HFFc6 (cell line): ENCODE measurements around the gene AMPD2. TPM values are rescaled to one million over a fixed set of nuclear protein-coding genes. Genes with fewer than 3 reads are reported as not detected.
"Not testable (repeated sequence)": the region's sequence is repeated elsewhere in the genome, so short reads cannot be mapped to it uniquely, and the experiment has no call there.

ENCODE experiments used
- DNase-seq: peaks from one replicate; pipeline ENCODE4 v3.0.0-alpha.2; 2018
- H3K27ac Mint-ChIP-seq: 2 replicates; pipeline ENCODE4 v1.8.0; 2020; ENCODE audit warnings: mild to moderate bottlenecking, mixed read lengths
- H3K27me3 Mint-ChIP-seq: 2 replicates; pipeline ENCODE4 v1.8.0; 2021; ENCODE audit warnings: mild to moderate bottlenecking, moderate library complexity, mixed read lengths; ENCODE audit not compliant: insufficient read depth
- H3K36me3 Mint-ChIP-seq: 2 replicates; pipeline ENCODE4 v1.8.0; 2021; ENCODE audit warnings: low read depth, mixed read lengths
- H3K4me1 Mint-ChIP-seq: 2 replicates; pipeline ENCODE4 v1.8.0; 2020; ENCODE audit warnings: low read depth, mixed read lengths
- H3K4me3 Mint-ChIP-seq: 2 replicates; pipeline ENCODE4 v1.8.0; 2020; ENCODE audit warnings: mild to moderate bottlenecking, moderate library complexity, mixed read lengths
- H3K9me3 Mint-ChIP-seq: 2 replicates; pipeline ENCODE4 v1.8.0; 2020; ENCODE audit warnings: mild to moderate bottlenecking, mixed read lengths
- total RNA-seq, 6 experiments: library from RNA; stranded (reverse); fragmentation: NEBNext Ultra II Directional; extraction: Animal tissue kit (Norgen Biotek cat#: 25700); gene quantifications; 2 replicates in 1 of 6; 3 replicates in 5 of 6; pipeline ENCODE4 v1.2.3, GENCODE V29; 2021
- TF ChIP-seq, protein P1 (sequence below): fragments of 200-600 bp; sonication (generic); IDR thresholded peaks from 2 replicates; pipeline ENCODE4 v1.5.0; 2021; ENCODE audit warnings: antibody characterized with exemption, mild to moderate bottlenecking

AMPD2 gene
- total RNA-seq, 6 experiments from 2014 or later, result 127 to 172 (median 139) TPM

DNA sequence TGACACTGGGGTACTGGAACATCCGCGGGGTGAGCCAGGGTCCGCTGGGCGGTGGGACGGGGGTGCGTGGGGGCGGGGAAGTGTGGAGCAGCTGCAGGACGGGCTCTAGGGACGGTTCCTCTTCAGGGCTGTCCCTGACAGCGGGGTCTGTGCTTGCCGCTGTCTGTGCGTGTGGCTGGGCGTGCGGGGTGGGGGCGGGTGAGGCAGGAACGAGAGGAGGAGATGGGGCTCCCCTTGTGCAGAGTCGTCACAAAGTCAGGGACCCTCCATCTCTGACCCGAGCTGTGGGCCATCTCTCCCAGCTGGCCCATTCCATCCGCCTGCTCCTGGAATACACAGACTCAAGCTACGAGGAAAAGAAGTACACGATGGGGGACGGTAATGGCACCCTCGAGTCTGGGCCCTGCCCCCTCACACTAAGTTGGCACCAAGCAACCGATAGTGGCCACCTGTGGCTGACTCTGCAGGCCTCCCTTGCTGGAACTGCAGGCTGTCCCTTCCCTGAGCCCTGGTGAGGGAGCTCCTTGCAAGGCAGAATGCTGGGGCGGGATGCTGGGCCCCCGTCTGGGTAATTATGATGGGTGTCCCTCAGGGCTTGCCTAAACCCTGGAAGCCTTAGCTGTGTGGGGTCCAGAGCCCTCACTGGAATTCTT, 48.6 kb downstream of the AMPD2 start:
- H3K4me1 Mint-ChIP-seq, result peaks cover 25% of the 10 kb centered on the region
- DNase-seq, result no peak
- TF ChIP-seq, protein P1, sequence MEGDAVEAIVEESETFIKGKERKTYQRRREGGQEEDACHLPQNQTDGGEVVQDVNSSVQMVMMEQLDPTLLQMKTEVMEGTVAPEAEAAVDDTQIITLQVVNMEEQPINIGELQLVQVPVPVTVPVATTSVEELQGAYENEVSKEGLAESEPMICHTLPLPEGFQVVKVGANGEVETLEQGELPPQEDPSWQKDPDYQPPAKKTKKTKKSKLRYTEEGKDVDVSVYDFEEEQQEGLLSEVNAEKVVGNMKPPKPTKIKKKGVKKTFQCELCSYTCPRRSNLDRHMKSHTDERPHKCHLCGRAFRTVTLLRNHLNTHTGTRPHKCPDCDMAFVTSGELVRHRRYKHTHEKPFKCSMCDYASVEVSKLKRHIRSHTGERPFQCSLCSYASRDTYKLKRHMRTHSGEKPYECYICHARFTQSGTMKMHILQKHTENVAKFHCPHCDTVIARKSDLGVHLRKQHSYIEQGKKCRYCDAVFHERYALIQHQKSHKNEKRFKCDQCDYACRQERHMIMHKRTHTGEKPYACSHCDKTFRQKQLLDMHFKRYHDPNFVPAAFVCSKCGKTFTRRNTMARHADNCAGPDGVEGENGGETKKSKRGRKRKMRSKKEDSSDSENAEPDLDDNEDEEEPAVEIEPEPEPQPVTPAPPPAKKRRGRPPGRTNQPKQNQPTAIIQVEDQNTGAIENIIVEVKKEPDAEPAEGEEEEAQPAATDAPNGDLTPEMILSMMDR, result no peak
- no peak overlapping the region for H3K27ac Mint-ChIP-seq
- no peaks in the 10 kb centered on the region; the same call in none of the 2 replicates for H3K27me3 Mint-ChIP-seq
- H3K9me3 Mint-ChIP-seq, result no peaks in the 10 kb centered on the region
- peaks cover 18% of the 10 kb centered on the region for H3K36me3 Mint-ChIP-seq
- peak overlapping the region; percentile 85 for H3K4me3 Mint-ChIP-seq

DNA sequence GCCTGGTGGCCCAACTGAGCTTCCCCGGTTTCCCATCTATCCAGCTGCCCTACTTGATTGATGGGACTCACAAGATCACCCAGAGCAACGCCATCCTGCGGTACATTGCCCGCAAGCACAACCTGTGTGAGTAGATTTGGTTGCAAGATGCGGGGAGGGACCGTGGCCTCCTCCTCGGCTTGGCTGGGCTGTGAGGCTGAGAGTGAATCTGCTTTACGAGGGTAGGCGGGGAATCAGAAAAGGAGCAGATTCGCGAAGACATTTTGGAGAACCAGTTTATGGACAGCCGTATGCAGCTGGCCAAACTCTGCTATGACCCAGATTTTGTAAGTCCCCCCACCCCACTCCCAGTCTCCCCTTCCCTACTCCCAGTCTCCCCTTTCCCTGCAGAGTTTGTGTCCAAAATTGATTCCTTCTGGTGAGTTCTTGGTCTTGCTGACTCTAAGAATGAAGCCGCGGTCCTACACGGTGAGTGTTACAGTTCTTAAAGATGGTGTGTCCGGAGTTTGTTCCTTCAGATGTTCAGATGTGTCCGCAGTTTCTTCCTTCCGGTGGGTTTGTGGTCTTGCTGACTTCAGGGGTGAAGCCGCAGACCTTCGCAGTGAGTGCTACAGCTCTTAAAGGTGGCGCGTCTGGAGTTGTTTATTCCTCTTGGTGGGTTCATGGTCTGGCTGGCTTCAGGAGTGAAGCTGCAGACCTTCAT, 49.8 kb downstream of the AMPD2 start:
- Mint-ChIP-seq H3K27ac (no peak overlapping the region), H3K4me1 (peaks cover 15% of the 10 kb centered on the region), H3K9me3 (no peaks in the 10 kb centered on the region), H3K4me3 (no peak overlapping the region; the same call in 1 of the 2 replicates), H3K36me3 (peaks cover 18% of the 10 kb centered on the region), H3K27me3 (no peaks in the 10 kb centered on the region; the same call in none of the 2 replicates)
- no peak for DNase-seq
- TF ChIP-seq, protein P1, result no peak

DNA sequence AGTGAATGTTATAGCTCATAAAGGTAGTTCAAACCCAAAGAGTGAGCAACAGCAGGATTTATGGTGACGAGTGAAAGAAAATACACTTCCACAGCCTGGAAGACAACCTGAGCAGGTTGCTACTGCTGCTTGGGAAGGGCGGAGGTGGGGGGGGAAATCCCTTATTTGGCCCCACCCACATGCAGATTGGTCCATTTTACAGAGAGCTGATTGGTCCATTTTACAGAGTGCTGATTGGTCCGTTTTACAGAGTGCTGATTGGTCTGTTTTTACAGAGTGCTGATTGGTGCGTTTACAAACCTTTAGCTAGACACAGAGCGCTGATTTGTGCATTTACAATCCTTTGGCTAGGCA, 50.3 kb downstream of the AMPD2 start:
- peaks cover 18% of the 10 kb centered on the region for H3K36me3 Mint-ChIP-seq
- not testable (repeated sequence) for DNase-seq, H3K4me3 Mint-ChIP-seq, H3K9me3 Mint-ChIP-seq, H3K27ac Mint-ChIP-seq, H3K4me1 Mint-ChIP-seq, H3K27me3 Mint-ChIP-seq

DNA sequence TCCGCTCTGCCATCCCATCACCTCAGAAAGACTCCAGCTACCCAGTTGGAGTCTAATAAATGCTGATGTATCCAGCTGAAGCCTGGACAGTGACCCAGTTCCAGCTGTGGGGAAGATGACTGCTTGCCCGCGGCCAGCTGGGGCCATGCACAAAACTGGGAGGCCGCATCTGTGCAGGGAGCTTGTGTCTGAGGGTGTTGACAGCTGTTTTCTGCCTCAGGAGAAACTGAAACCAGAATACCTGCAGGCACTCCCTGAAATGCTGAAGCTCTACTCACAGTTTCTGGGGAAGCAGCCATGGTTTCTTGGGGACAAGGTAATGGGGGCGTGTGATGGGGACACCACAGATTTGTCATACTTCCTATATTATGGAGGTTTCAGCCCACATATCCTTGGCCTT, 51.4 kb downstream of the AMPD2 start:
- DNase-seq, result no peak
- TF ChIP-seq, protein P1, result no peak
- no peak overlapping the region for H3K27ac Mint-ChIP-seq
- H3K4me1 Mint-ChIP-seq, result peaks cover 9% of the 10 kb centered on the region
- H3K9me3 Mint-ChIP-seq, result no peaks in the 10 kb centered on the region
- peaks cover 1% of the 10 kb centered on the region for H3K27me3 Mint-ChIP-seq
- H3K36me3 Mint-ChIP-seq, result peaks cover 18% of the 10 kb centered on the region
- no peak overlapping the region for H3K4me3 Mint-ChIP-seq

DNA sequence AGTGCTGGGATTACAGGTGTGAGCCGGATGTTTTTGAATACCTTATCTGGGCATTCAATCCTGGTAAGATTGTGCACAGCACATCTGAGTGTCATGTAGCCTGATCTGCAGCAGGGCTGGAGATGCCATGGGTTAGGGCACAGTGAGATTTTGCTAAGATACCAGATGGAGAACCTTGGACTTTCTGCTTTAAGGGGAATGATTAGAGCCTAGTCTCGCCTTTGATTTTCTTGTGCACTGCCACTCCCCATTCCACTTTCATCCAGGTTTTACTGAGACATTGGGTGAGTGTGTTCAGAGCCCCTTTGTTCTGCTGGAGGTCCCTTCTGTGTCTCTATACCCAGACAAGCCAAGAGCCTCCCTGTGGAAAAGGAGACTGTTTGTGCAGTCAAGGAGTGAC, 54.2 kb downstream of the AMPD2 start:
- H3K36me3 Mint-ChIP-seq, result peaks cover 23% of the 10 kb centered on the region
- H3K4me1 Mint-ChIP-seq, H3K27ac Mint-ChIP-seq, H3K4me3 Mint-ChIP-seq, H3K9me3 Mint-ChIP-seq, DNase-seq, H3K27me3 Mint-ChIP-seq: not testable (repeated sequence)

DNA sequence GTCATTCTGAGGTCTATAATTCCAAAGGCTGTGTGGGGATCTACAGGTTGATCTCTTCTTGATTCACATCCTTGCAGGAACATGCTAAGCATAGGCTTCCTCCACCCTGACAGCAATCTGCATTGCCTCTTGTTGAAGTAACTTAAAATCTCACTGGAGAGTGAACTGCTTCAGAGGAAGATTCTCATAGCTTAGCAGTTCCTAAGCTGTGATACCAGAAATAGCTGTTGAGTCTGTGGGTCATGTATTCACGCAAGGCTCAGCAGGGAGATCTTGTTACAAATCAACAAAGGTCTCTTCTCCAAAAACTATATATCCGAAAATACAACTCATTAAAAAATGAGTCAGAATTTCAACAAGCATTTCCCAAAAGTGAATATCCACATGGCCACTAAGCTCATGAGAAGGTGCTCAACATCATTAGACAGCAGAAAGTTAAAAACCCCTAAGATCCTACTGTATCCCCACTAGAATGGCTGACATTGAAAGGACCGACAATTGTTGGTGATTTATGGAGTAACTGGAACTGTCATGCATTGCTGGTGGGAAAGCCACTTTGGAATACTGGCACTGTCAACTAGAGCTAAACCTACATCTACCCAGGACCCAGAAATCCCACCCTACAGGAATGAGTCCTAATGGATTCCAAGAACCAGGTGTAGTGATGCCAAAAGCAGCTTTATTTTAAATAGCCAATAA, 57.2 kb downstream of the AMPD2 start:
- not testable (repeated sequence) for DNase-seq, H3K9me3 Mint-ChIP-seq, H3K27me3 Mint-ChIP-seq, H3K27ac Mint-ChIP-seq, H3K36me3 Mint-ChIP-seq, H3K4me3 Mint-ChIP-seq
- H3K4me1 Mint-ChIP-seq, result peaks cover 14% of the 10 kb centered on the region

DNA sequence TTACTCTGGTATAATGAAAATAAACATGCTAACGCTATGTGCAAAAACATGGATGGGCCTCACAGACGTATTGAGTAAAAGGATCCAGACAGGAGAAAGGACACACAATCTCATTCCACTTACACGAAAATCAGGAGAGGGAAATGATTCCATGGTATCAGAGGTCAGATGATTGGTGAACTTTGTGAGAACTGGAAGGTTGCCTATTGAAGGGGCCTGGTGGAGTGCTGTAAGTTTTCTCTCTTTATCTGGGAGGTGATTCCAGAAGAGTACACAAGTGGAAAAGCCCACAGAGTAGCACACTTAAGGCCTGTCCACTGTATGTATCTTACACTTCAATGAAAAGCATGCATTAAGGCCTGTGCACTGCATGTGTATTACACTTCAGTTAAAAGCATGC, 57.8 kb downstream of the AMPD2 start:
- TF ChIP-seq, protein P1, result no peak
- no peak overlapping the region for H3K27ac Mint-ChIP-seq
- no peak for DNase-seq
- H3K9me3 Mint-ChIP-seq, result no peaks in the 10 kb centered on the region
- peaks cover 14% of the 10 kb centered on the region for H3K4me1 Mint-ChIP-seq
- H3K36me3 Mint-ChIP-seq, result peaks cover 5% of the 10 kb centered on the region; the same call in 1 of the 2 replicates
- no peak overlapping the region for H3K4me3 Mint-ChIP-seq
- H3K27me3 Mint-ChIP-seq, result peaks cover 3% of the 10 kb centered on the region

DNA sequence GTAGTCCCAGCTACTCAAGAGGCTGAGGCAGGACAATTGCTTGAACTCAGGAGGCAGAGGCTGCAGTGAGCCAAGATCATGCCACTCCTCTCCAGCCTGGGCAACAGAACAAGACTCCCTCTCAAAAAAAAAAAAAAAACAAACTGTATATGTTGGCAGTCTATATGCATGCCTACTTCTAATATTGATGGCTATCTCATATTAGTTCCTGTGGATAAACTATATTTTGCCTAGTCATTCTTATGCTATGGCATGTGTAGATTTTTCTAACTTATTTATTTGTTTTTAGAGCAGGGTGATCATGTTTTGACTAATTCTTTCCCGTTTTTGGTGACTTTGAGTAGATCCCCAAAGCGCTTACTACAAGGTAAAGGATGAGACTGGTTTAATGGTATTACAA, 59.0 kb downstream of the AMPD2 start:
- not testable (repeated sequence) for DNase-seq, H3K27me3 Mint-ChIP-seq, H3K9me3 Mint-ChIP-seq, H3K27ac Mint-ChIP-seq, H3K4me3 Mint-ChIP-seq, H3K36me3 Mint-ChIP-seq
- H3K4me1 Mint-ChIP-seq, result peaks cover 14% of the 10 kb centered on the region
